A549 treated with CpdA at 1 μM for 4 hours (cell line): ENCODE measurements around the gene P2RY13. TPM values are rescaled to one million over a fixed set of nuclear protein-coding genes. Genes with fewer than 3 reads are reported as not detected.

Experiments
- total RNA-seq: library from RNA; stranded (reverse); fragments of 200-300 nt; extraction: Qiagen RNA extraction; gene quantifications from 5 replicates; pipeline ENCODE4 v1.2.3, GENCODE V29; 2022; ENCODE audit warnings: low read depth

The P2RY13 gene
- not detected in 5 replicates for total RNA-seq

GRCh38 chr3:151329363-151329762 is at the start of gene P2RY13:
Gene P2RY13 (minus strand): TSS chr3:151329549. CDS start chr3:151329528, 21 bp downstream.

GRCh38 chr3:151316267-151316991 is 12.9 kb downstream of the P2RY13 start, which contains the start of gene GPR87:
Gene GPR87 (minus strand): TSS chr3:151316820. CDS start chr3:151300100, 16,720 bp downstream.

GRCh38 chr3:151278230-151278629 is 51.1 kb downstream of the P2RY13 start, which contains the start of gene P2RY14:
Gene P2RY14 (minus strand): TSS chr3:151278542. CDS start chr3:151214316, 64,226 bp downstream.

Other genes with a start within 250 kb of the P2RY13 start
- 0.43 to 0.80 TPM (median 0.61 TPM) in 5 replicates for gene MED12L, start 243.9 kb downstream of the P2RY13 start, total RNA-seq
- not detected in 5 replicates for gene GPR171, start 126.3 kb downstream of the P2RY13 start, total RNA-seq
- not detected in 5 replicates for gene P2RY14, start 51.0 kb downstream of the P2RY13 start, total RNA-seq
- 0.86 to 1.3 TPM (median 1.1 TPM) in 5 replicates for gene GPR87, start 12.7 kb downstream of the P2RY13 start, total RNA-seq
- gene P2RY12, start 55.2 kb upstream of the P2RY13 start, total RNA-seq, result not detected in 5 replicates
- 0.59 to 1.2 TPM (median 0.78 TPM) in 5 replicates for gene IGSF10, start 131.5 kb upstream of the P2RY13 start, total RNA-seq